ENCODE results near the gene MOSMO.
"Not testable (repeated sequence)": the region's sequence is repeated elsewhere in the genome, so short reads cannot be mapped to it uniquely, and the experiment has no call there.

Gene MOSMO

GRCh38 chr16:22007509-22008214, at the start of gene MOSMO:
TSS of gene MOSMO (plus strand) at chr16:22008111. CDS start at chr16:22008302, 191 bp downstream.
- DNase-seq (ENCODE audit: low read depth in 2 of 2): peak; percentile 65 to 66

- no peak for DNase-seq (ENCODE audit: low read depth in 2 of 2)
Measured at GRCh38 chr16:21959050-21959449, 48.9 kb upstream of the MOSMO start.

- no peak for DNase-seq (ENCODE audit: low read depth in 2 of 2)
Measured at GRCh38 chr16:21962475-21962874, 45.4 kb upstream of the MOSMO start.

- no peak for DNase-seq (ENCODE audit: low read depth in 2 of 2)
Measured at GRCh38 chr16:21963887-21964286, 44.0 kb upstream of the MOSMO start.

DNA sequence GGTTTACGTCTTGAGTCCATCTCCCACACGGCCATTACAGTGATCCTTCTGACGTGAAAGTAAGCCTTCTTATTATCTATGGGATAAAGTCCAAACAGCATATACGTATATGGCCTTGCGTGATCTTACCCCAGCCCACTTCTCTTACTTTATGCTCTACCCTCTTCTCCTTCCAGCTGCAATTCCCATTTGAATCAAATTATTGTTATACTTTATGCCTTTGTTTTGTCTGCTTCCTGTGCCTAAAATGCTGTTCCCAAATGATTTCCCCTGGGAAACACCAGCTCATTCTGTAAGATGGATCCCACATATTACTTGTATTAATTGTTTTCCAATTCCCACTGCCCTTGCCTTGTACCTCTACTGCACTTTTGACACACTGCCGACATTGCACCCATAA, 43.6 kb upstream of the MOSMO start:
- DNase-seq (ENCODE audit: low read depth in 2 of 2): no peak

DNA sequence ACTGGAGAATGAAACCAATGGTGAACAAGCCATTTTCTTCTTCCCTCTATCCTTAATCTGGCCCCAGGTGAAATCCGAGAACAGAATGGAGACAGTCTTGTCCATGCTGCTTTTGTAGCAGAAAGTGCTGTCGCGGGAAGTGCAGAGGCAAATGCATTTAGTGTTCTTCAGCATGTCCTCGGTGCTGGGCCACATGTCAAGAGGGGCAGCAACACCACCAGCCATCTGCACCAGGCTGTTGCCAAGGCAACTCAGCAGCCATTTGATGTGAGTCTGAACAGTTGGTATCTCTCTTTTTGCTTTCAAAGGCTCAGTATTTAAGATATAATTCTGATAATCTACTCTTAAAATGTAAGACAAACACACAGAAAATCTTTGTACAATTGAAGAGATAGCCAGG, 36.1 kb upstream of the MOSMO start:
- DNase-seq (ENCODE audit: low read depth in 2 of 2): no peak

GRCh38 chr16:21973945-21974344, 34.0 kb upstream of the MOSMO start:
- no peak for DNase-seq (ENCODE audit: low read depth in 2 of 2)

GRCh38 chr16:21980032-21980431, 27.9 kb upstream of the MOSMO start:
- no peak for DNase-seq (ENCODE audit: low read depth in 2 of 2)

DNA sequence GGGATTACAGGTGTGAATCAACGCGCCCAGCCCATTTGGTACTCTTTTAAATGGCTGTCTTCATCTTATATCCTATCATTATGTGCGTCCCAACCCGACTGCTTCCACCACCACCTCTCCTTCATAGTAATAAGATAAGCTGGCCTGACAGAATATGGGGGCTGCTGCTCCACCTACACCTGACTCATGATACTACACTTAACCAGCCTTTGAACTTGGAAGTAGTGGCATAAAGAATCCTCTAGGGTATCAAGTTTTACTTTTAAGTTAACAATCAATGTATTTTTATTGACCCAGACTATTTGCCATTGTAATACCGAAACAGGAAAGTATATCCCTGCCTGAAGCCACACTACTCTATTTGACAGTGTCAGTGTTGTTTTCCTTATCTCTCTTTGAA, 25.8 kb upstream of the MOSMO start:
- no peak for DNase-seq (ENCODE audit: low read depth in 2 of 2)

DNA sequence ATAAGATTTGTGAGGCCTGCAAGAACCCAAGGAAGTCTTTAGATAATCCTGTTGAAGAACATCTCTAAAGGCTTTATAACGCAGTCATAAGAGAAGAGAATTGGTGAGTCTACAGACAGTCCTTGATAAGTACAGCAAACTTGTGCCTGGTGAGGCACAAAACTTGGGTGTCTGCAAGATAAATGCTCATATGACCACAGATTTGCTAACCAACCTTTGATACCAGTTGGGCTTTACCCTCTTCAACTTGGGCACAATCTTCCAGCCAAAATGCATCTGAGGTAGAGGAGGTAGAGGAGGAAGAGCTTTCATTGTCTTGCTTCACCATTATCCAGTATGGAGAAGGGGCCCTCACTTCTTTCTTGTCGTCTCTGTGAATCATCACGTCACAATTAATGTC, 23.8 kb upstream of the MOSMO start:
- DNase-seq (ENCODE audit: low read depth in 2 of 2): no peak

GRCh38 chr16:21985524-21985923, 22.4 kb upstream of the MOSMO start:
- no peak for DNase-seq (ENCODE audit: low read depth in 2 of 2)

DNA sequence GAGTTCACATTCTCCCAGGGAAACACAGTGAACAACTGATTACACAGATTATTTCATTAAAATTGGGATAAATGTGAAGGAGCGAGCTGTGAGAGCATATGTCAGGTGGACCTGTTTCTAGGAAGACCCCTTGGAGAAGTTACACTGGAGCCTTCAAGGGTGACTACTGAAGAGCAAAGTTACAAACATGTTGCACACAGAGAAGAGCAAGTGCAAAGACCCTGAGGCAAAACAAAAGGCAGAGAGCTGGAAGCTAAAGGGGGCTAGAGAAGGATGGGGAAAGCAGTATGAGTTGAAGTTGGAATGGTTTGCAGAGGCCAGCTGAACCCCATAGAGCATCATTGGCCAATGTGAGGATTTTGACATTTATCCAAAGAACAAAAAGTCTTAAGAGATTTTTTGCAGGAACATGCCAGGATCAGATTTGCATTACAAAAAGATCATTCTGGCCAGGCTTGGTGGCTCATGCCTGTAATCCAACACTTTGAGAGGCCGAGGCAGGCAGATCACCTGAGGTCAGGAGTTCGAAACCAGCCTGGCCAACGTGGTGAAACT, 21.1 kb upstream of the MOSMO start:
- DNase-seq (ENCODE audit: low read depth in 2 of 2): no peak

- no peak for DNase-seq (ENCODE audit: low read depth in 2 of 2)
Measured at GRCh38 chr16:21987498-21987897, 20.4 kb upstream of the MOSMO start.

DNA sequence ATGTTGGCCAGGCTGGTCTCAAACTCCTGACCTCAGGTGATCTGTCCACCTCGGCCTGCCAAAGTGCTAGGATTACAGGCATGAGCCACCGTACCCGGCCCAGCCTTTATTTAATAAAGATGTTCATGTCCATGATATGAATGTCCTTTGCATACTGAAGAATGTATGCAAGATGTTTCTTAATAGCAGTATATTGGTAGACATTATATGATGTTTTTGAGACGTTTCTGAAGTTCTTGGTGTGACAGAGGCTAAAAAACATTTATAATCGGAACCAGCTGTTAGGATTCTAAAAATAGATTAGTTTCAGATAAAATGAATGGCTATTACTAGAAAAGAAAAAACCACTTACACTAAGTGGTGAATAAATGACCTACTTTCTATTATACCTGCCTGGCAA, 18.8 kb upstream of the MOSMO start:
- no peak for DNase-seq (ENCODE audit: low read depth in 2 of 2)

GRCh38 chr16:21989751-21990150, 18.2 kb upstream of the MOSMO start:
- DNase-seq (ENCODE audit: low read depth in 2 of 2): no peak

GRCh38 chr16:21990381-21990944, 17.4 kb upstream of the MOSMO start:
- no peak for DNase-seq (ENCODE audit: low read depth in 2 of 2)

GRCh38 chr16:21991621-21992020, 16.3 kb upstream of the MOSMO start:
- DNase-seq (ENCODE audit: low read depth in 2 of 2): no peak

DNA sequence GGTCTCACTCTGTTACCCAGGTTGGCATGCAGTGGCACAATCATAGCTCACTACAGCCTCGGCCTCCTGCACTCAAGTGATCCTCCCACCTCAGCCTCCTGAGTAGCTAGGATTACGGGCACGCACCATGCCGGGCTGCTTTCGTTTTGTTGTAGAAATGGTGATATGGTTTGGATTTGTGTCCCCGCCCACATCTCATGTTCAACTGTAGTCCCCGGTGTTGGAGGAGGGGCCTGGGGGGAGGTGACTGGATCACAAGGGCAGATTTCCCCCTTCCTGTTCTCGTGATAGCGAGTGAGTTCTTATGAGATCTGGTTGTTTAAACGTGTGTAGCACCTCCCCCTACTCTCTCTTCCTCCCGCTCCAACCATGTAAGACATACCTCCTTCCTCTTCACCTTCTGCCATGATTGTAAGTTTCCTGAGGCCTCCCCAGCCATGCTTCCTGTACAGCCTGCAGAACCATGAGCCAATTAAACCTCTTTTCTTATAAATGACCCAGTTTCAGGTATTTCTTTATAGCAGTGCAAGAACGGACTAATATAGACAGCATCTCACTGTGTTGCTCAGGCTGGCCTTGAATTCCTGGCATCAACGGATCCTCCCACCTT, 12.9 kb upstream of the MOSMO start:
- no peak for DNase-seq (ENCODE audit: low read depth in 2 of 2)

DNA sequence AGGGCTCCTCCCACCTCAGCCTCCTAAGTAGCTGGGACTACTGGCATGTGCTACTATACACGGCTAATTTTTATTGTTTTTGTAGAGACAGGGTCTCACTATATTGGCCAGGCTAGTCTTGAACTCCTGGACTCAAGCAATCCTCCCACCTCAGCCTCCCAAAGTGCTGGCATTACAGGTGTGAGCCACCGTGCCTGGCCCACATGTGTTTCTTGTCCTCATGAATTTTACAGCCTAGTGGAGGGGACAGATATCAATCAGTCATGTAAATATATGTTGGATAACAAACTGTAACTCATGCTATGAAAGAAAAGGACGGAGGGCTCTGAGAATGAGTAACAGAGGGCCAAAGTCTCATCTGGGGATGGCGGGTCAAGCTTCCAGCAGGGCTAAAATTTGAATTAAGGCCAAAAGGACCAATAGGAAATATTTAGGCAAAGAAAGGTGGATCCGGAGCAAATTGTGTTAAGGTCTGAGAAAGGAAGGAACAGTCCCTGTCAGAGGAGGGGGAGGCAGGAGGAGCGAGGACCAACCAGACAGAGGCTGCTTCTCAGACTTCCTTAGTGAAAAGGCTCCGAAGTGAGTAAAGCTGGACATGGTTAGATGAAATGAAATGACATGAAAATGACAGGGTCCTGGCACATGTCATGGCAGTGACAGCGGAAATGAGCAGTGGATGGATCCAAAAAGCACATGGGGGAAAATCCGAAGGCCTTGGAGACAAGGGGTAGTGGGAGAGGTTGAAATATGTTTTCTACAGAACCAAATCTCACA, 10.8 kb upstream of the MOSMO start:
- DNase-seq (ENCODE audit: low read depth in 2 of 2): no peak

GRCh38 chr16:21997697-21998480, 10.0 kb upstream of the MOSMO start:
- DNase-seq (ENCODE audit: low read depth in 2 of 2): no peak

DNA sequence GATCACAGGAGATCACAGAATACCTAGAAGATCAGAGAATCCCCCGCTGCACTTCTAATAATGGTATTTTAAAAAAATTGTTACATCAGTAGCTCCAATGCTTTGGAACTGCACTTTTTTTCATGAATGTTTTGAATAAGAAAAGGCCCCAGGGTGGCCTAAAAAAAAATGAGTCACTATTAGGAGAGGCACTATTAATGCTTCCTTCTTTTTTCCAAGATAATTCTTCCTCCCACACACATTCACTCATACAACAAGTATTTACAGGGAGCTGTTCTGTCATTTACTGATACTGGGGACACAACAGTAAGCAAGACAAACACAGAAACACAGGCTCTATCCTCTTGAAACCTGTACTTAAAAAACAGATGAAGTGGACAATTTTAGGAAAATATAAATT, 6.3 kb upstream of the MOSMO start:
- DNase-seq (ENCODE audit: low read depth in 2 of 2): no peak

DNA sequence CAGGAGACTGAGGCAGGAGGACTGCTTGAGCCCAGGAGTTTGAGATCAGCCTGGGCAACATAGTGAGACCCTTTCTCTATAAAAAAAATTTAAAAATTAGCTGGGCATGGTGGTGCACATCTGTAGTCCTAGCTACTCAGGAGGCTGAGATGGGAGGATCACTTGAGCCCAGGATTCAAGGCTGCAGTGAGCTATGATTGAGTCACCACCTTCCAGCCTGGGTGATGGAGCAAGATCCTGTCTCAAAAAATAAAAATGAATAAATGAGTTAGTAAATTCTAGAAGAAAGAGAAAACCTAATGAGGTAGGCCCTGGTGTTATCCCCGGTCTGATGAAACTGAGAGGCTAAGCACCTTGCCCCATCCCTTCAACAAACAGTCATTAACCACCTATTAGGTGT, 5.9 kb upstream of the MOSMO start:
- DNase-seq (ENCODE audit: low read depth in 2 of 2): not testable (repeated sequence)
